ENCODE results near the gene TMEM167B. TPM values are rescaled to one million over a fixed set of nuclear protein-coding genes. Genes with fewer than 3 reads are reported as not detected.

Gene TMEM167B
- total RNA-seq, 2 experiments from 2014 or later, result 29.0 to 29.1 TPM

GRCh38 chr1:109109906-109110305 is 19.3 kb downstream of the TMEM167B start:
- ChIA-PET POLR2A (interaction anchor here (1.5 kb wide), 1 partner anchor 19 kb away, joined by 3 read pairs; the partner anchor contains the start of gene TMEM167B), CTCF (interaction anchor here (1.4 kb wide), 1 partner anchor 10 kb away, joined by 6 read pairs; no protein-coding TSS in a partner anchor)

GRCh38 chr1:109111386-109112055 is 21.0 kb downstream of the TMEM167B start:
- POLR2A ChIA-PET, result interaction anchor here (1.5 kb wide), 1 partner anchor 21 kb away, joined by 3 read pairs; the partner anchor contains the start of gene TMEM167B

DNA sequence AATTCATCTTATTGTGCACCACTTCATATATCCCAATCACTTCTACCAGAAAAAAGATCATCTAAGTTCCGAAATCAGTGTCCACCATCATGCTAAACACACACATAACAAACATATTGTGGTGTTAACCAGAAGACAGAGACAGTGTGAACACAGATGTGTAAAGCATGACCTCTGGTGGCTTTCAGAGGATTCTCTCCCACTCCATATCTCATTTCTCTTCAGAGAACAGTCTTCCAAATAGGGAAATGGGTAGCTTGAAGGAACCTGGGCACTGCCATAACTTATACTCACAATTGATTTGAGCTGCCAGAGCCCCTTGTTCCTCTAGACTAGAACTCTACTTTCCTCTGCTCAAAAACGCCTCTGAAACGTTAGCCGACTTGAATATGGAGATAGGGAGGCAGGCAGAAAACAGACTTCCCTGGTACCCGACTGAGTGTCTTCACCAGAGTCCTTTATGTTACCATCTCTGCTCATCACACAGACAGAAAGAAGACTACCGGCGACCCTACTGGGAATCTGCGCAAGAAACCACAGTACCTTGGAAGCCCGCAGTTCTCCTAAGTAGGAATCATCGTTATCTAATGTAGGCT is 21.6 kb downstream of the TMEM167B start:
- POLR2A ChIA-PET, result no interaction called here

More at GRCh38 chr1:109111386-109112055, 21.0 kb downstream of the TMEM167B start:
- CTCF ChIA-PET, result interaction anchor here (0.6 to 2.7 kb wide), 7 partner anchors 8 to 202 kb away, joined by 3 to 26 read pairs (median 7); partner anchors contain the start of gene WDR47

DNA sequence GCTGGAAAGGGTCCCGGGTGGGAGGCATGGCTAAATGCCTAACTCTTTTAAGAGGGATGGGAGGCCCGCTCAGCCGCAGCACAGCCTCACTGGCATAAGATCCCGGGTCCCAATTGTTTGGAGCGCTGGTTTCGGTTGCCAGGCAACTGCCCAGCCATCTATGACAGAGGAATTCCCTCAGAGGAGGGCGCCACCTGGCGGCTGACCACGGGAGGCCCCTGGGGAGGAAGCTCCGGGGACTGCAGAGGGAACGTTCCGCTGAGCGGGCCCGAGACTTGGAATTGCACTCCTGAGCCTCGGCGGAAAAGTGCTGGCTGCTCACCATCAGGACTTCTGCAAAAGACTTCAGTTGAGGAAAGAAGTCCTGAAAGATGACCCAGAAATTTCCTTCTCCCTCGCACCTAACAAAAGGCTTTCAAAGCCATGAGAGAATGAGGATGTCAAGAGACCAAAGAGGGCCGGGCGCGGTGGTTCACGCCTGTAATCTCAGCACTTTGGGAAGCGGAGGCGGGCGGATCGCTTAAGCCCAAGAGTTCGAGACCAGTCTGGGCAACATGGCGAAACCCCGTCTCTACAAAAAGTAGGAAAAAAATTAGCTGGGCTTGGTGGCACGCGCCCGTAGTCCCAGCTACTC is 22.2 kb downstream of the TMEM167B start:
- CTCF ChIA-PET, result interaction anchor here (0.6 to 2.7 kb wide), 16 partner anchors 9 to 315 kb away, joined by 3 to 26 read pairs (median 4); partner anchors contain the start of genes TMEM167B and WDR47
- POLR2A ChIA-PET, result interaction anchor here (0.7 to 1.0 kb wide), 3 partner anchors 12 to 278 kb away, joined by 4 to 11 read pairs (median 4); no protein-coding TSS in a partner anchor

More for the DNA sequence above, 21.6 kb downstream of the TMEM167B start:
- CTCF ChIA-PET, result interaction anchor here (0.7 to 2.7 kb wide), 11 partner anchors 9 to 245 kb away, joined by 3 to 26 read pairs (median 3); partner anchors contain the start of genes TMEM167B and WDR47

GRCh38 chr1:109113590-109114341 is 23.2 kb downstream of the TMEM167B start, which contains the start of gene ELAPOR1:
Gene ELAPOR1, plus strand, starts transcription at chr1:109114115. Its CDS starts 69 bp downstream, at chr1:109114184.
- CTCF ChIA-PET, result interaction anchor here (0.7 to 2.9 kb wide), 13 partner anchors 11 to 314 kb away, joined by 3 to 26 read pairs (median 4); partner anchors contain the start of genes TMEM167B and WDR47

DNA sequence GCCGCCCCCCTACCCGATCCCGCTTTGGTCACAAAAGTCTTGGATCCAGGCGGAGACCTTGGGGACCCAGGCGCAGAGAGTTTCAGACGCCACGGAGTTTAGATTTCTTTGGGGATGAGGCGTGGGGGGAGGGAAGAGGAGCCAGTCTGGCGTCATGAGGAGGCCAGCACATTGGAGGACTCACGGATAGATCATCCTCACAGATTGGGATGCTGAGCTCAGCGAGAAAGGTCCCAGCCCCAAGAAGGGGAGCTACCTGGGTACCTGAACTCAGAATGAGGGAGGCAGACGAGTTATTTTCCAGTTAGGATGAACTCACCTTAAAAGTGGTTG is 23.7 kb downstream of the TMEM167B start:
- CTCF ChIA-PET, result interaction anchor here (1.0 to 2.9 kb wide), 4 partner anchors 12 to 87 kb away, joined by 3 to 18 read pairs (median 4); no protein-coding TSS in a partner anchor
- POLR2A ChIA-PET, result interaction anchor here (2.7 kb wide), 1 partner anchor 14 kb away, joined by 13 read pairs; no protein-coding TSS in a partner anchor

More at GRCh38 chr1:109113590-109114341, 23.2 kb downstream of the TMEM167B start, which contains the start of gene ELAPOR1:
- POLR2A ChIA-PET, result interaction anchor here (1.0 to 2.7 kb wide), 2 partner anchors 13 kb away, joined by 4 to 13 read pairs; no protein-coding TSS in a partner anchor

- ChIA-PET CTCF (interaction anchor here (1.2 to 2.9 kb wide), 3 partner anchors 16 to 79 kb away, joined by 3 to 18 read pairs (median 3); no protein-coding TSS in a partner anchor), POLR2A (interaction anchor here (2.7 kb wide), 1 partner anchor 15 kb away, joined by 13 read pairs; no protein-coding TSS in a partner anchor)
Measured at GRCh38 chr1:109115685-109116084, 25.1 kb downstream of the TMEM167B start.

DNA sequence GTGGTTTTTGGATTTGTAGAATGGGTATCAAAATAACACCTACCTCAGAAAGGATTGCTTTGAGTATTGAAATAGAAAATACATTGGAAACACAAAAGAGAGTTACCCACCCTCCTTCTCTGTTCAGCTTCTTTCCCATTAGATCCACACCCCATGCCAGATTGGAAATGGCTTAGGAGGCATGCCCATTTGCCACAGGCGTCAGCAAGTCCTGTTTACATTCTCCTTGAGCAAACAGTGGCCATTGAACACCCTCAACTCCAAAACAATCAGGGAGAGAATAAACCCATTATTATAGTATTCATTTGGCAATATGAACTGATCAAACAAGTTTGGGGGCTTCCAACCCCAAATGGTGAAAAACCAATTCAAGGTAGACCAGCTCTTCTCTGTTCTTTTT is 25.7 kb downstream of the TMEM167B start:
- POLR2A ChIA-PET, result interaction anchor here (0.6 to 2.7 kb wide), 3 partner anchors 16 to 648 kb away, joined by 3 to 13 read pairs (median 3); no protein-coding TSS in a partner anchor
- CTCF ChIA-PET, result interaction anchor here (1.2 to 2.9 kb wide), 3 partner anchors 17 to 78 kb away, joined by 3 to 18 read pairs (median 3); no protein-coding TSS in a partner anchor

DNA sequence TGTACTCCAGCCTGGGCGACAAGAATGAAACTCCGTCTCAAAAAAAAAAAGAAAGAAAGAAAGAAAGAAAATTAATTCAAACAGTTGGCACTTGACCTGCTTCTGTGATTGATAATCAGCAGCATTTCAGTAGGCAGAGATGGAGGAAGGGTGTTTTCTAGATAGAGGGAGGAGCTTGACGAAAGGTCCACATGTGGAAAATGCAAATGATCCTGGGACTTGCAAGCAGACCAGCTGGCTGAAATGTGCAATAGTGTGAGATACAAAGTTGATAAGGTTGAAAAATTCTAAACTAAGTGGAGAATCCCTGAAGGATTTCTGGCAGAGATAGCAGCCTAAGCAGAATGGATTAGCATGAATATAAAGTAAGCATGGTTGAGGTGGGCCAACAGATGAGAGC is 27.5 kb downstream of the TMEM167B start:
- POLR2A ChIA-PET, result no interaction called here
- CTCF ChIA-PET, result no interaction called here

DNA sequence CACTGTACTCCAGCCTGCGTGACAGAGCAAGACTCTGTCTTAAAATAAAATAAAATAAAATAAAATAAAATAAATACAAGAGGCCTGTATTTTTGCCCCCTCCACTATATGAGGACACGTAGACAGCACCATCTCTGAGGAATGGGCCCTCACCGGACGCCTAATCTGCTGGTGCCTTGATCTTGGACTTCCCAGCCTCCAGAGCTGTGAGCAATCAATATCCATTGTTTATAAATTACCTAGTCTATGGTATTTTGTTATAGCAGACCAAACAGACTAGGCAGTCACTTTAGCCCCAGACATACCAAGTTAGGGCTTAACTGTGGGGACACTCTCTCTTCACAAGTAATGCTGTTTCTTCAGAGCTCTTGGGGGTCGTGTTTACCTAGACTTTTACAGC is 29.8 kb downstream of the TMEM167B start:
- ChIA-PET CTCF (no interaction called here), POLR2A (interaction anchor here (0.9 kb wide), 1 partner anchor 20 kb away, joined by 3 read pairs; no protein-coding TSS in a partner anchor)

- ChIA-PET CTCF (interaction anchor here (2.5 kb wide), 1 partner anchor 19 kb away, joined by 10 read pairs; a partner anchor contains a TSS), POLR2A (no interaction called here)
Measured at GRCh38 chr1:109131059-109131458, 40.5 kb downstream of the TMEM167B start.

DNA sequence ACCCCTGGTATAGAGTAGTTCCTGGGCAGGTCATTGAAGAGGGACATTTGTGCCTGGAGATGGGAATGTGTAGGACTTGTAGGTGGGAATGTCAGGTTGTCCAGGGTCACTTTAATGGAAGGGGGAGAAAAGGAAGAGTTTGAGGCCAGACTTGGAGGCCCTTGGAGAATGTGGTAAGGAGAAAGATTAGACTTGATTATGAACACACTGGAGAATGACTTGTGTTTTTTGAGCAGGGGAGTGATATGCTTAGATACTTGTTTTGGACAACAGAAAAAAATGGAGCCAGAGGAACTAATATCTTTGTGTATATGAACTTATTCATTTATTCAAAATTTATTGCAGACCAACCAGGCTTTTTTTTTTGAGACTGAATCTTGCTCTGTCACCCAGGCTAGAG is 41.2 kb downstream of the TMEM167B start:
- ChIA-PET CTCF (interaction anchor here (2.5 kb wide), 1 partner anchor 19 kb away, joined by 10 read pairs; a partner anchor contains a TSS), POLR2A (no interaction called here)

- POLR2A ChIA-PET, result no interaction called here
- CTCF ChIA-PET, result no interaction called here
Measured at GRCh38 chr1:109133002-109133706, 42.6 kb downstream of the TMEM167B start.

GRCh38 chr1:109133815-109134214 is 43.3 kb downstream of the TMEM167B start:
- CTCF ChIA-PET, result no interaction called here
- POLR2A ChIA-PET, result interaction anchor here (0.6 kb wide), 1 partner anchor 123 kb away, joined by 4 read pairs; no protein-coding TSS in a partner anchor

- ChIA-PET POLR2A (interaction anchor here (0.5 to 0.6 kb wide), 2 partner anchors 124 to 337 kb away, joined by 3 to 4 read pairs; no protein-coding TSS in a partner anchor), CTCF (interaction anchor here (0.5 kb wide), 1 partner anchor 926 kb away, joined by 3 read pairs; no protein-coding TSS in a partner anchor)
Measured at GRCh38 chr1:109134423-109134822, 43.9 kb downstream of the TMEM167B start.

- ChIA-PET CTCF (no interaction called here), POLR2A (no interaction called here)
Measured at GRCh38 chr1:109135940-109136339, 45.4 kb downstream of the TMEM167B start.

DNA sequence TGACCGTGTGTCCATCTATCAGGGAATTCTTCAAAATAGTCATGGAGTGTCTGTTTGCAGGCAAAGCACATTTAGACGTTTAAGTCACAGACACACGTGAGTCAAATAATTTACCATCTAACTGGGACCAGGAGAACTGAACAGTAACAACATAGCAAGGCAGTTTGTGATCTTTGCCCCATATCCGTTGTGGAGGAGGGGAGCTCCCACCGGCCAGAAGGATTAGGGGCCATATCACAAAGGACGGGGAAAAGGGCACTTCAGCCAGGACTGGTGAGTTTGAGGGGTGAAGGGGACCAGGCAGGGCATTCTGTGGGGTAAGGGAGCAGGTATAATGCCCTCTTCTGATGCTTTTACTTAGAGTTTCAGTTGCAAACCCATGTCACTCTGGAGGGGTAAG is 46.2 kb downstream of the TMEM167B start:
- ChIA-PET POLR2A (no interaction called here), CTCF (interaction anchor here (1.0 kb wide), 1 partner anchor 135 kb away, joined by 3 read pairs; no protein-coding TSS in a partner anchor)

All from activated CD8-positive, alpha-beta memory T cell treated with anti-CD3 and anti-CD28 coated beads for 36 hours (primary cell).